GM13976 (cell line): ENCODE data around the gene IQGAP2.

Experiments used
- DNase-seq: peaks from one replicate; pipeline ENCODE4 v3.0.0; 2012; ENCODE audit warnings: low spot score
- in situ Hi-C: fragments of 300-500 bp; cut with MboI; formaldehyde crosslinking; loops from one replicate; pipeline ENCODE4 v1.12.0; 2022; ENCODE audit warnings: low sequenced_read_pairs, mixed read lengths, inconsistent platforms; ENCODE audit not compliant: unreplicated experiment
- TF ChIP-seq, protein P1 (sequence below): IDR thresholded peaks from 2 replicates; pipeline ENCODE4 v1.5.1; 2012; ENCODE audit warnings: borderline replicate concordance, mild to moderate bottlenecking; ENCODE audit not compliant: insufficient read depth; ENCODE audit errors: extremely low read depth, missing control alignments, control extremely low read depth

IQGAP2 gene

DNA sequence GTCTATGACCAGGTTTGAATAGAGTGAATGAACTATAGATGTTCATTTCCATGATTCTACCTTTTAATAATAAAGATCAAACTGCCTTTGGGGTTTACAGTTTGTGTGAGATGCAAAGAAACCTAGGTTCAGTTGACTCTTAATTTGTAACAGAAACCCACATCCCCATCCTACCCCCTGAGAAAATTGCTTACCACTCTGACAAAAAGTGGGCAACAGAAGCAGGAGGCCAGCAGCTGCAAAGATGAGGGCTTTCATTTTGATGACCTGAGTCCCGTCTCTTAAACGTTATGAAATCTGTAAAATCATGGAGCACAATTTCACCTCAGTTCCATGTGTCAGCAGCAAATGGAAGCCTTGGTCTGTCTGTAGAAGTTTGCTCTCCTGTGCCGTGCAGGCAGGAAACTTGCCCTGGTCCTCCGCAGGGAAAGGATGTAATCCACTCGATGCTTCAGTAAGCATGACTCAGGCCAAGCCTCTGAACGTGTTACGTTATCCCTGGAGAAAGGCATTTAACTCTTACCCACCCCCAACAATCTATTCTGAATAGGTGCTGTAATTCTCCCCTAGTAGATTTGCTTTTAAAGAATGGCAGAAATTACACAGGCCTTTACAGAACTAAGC, 220.0 kb downstream of the IQGAP2 start, which contains the start of gene F2RL2:
F2RL2 (minus strand) TSS at position 431 of the 624 bp plus-strand sequence; CDS start at position 258, 173 bp downstream.
- in situ Hi-C loops, result no loop called here
- DNase-seq, result no peak
- TF ChIP-seq, protein P1, sequence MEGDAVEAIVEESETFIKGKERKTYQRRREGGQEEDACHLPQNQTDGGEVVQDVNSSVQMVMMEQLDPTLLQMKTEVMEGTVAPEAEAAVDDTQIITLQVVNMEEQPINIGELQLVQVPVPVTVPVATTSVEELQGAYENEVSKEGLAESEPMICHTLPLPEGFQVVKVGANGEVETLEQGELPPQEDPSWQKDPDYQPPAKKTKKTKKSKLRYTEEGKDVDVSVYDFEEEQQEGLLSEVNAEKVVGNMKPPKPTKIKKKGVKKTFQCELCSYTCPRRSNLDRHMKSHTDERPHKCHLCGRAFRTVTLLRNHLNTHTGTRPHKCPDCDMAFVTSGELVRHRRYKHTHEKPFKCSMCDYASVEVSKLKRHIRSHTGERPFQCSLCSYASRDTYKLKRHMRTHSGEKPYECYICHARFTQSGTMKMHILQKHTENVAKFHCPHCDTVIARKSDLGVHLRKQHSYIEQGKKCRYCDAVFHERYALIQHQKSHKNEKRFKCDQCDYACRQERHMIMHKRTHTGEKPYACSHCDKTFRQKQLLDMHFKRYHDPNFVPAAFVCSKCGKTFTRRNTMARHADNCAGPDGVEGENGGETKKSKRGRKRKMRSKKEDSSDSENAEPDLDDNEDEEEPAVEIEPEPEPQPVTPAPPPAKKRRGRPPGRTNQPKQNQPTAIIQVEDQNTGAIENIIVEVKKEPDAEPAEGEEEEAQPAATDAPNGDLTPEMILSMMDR, result no peak

DNA sequence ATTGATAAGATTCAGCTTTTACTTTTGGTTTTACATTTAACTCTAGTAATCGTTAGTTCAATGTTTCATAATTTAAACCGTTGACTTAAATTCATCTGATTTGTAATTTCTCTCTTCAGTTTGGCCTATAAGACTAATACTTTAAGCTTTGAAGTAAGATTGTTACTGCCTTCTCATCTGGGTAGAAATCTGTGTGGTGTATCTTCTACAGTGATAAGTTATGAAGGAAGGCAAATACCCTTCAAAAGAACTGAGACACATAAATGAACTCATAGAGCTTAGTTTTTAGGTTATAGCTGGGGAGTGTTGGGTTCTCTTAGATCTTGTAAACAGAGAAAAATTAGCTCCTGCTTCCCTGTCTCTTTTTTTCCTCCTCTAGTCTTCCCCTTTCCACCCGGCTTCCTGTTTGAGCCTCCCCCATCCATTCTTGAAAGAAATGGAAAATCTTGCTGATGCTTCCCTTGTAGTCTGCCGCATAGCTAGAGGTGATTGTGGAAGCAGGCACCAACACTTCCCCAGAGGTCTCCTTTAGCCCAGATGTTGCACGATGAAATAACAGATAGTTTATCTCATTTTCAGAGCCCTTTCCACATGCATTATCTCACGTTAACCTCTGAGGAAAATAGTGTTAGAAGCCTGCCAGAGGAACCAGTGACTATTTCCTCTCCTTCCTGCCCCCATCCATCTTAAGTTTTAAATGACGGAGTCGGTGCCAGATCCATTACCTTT, 222.2 kb downstream of the IQGAP2 start:
- in situ Hi-C loops, result no loop called here
- DNase-seq, result no peak
- TF ChIP-seq, protein P1, result no peak

DNA sequence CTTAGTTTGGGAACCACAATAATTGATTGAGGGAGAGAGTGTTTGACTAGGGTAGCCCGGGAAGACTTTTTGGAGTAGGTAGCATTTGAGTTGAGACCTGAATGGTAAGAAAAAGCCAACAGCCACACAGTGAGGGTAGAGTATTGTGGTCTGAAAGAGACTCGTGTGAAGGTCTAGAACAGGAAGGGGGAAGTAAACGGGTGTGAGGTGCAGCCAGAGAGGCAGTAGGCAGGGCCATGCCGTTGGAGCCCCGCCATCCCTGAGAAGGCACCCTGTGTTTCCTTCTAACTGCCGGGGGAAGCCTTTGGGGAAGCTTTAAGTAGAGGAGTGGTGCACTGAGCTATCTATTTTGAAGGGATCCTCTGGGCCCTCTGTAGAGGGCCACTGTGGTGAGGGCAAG, 223.7 kb downstream of the IQGAP2 start:
- DNase-seq, result no peak
- TF ChIP-seq, protein P1, result no peak
- in situ Hi-C loops, result no loop called here

DNA sequence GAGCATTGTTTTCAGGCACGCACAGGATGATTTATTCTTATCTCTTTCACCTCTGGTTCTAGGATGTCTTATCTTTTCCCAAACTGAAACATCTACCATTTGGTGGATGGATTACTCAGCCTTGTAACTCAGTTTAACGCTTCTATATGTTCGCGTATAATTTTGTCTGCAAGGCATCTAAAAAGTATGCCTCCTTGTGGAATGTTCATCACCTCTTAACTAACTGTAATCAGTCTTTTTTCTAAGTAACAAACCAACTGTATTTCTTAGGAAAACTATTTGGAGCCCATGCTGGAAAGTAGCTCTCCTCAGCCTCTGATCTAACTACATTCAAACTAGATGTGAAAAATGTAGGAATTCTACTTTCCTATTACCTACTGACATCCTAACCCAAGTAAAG, 231.6 kb downstream of the IQGAP2 start:
- DNase-seq, result no peak
- TF ChIP-seq, protein P1, result no peak
- in situ Hi-C loops, result no loop called here

DNA sequence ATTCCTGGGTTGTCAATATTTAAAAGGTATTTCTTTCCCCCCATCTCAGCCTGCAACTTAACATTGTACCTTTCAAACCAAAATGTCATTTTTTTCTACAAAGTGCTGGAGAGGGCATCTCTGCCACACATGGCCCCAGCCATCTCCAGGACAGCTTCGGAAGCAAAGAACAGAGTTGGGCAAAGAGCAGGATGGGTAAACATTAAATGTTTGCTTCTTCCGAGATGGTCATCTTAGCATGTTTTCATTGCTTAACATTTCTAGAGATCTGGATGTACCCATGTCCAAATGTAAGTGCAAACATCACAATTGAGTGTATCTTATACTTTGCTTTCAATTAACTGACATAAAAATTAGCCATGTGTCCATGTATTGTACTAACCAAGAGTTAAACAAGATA, 234.4 kb downstream of the IQGAP2 start:
- DNase-seq, result no peak
- in situ Hi-C loops, result no loop called here
- TF ChIP-seq, protein P1, result no peak

DNA sequence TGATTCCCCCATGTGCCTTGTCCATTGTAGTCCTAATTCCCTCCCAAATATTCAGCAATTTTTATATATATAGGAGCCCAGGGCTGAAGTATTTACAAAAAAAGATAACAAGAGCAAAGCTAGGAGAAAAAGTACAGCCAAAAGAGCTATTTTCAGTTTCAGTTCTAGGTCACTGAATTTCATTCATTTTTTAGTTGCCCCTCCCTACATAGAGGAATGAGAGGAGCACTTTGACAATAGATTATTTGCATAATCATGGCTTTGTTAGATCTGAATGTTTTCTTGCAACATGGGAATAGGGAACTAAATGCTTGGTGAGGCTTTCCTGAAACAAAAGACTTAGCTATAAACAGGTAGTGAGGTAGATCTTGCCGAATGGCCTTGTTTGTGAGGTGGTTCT, 235.4 kb downstream of the IQGAP2 start:
- DNase-seq, result no peak
- in situ Hi-C loops, result no loop called here
- TF ChIP-seq, protein P1, result no peak
